GM21526 (cell line): ENCODE data around the gene NHP2.
"Not testable (repeated sequence)": the region's sequence is repeated elsewhere in the genome, so short reads cannot be mapped to it uniquely, and the experiment has no call there.

Experiments
- ATAC-seq: cut with Tn5 transposase; IDR thresholded peaks from one replicate; pipeline ENCODE4 v1.9.1; 2021; ENCODE audit warnings: moderate library complexity; ENCODE audit not compliant: unreplicated experiment, low FRiP score

The NHP2 gene

DNA sequence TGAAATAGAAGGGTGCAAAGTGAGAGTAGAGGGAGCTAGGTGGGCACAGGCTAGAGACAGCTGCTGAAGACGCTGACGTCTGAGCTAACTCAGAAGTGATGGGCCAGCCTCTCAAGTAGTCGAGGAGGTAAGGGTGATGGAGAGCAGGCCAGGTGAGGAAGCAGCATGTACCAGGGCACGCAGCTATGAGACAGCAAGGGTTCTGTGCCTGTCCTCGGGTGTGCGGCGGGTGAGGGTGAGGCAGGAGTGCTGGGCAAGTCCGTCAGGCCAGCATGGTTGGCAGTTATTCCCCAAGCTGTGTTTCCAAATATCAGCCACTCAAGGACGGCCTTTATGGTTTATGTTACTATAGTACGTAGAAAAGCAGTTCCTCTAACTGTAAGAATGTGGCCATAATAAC, 16.7 kb downstream of the NHP2 start:
- ATAC-seq: no peak

DNA sequence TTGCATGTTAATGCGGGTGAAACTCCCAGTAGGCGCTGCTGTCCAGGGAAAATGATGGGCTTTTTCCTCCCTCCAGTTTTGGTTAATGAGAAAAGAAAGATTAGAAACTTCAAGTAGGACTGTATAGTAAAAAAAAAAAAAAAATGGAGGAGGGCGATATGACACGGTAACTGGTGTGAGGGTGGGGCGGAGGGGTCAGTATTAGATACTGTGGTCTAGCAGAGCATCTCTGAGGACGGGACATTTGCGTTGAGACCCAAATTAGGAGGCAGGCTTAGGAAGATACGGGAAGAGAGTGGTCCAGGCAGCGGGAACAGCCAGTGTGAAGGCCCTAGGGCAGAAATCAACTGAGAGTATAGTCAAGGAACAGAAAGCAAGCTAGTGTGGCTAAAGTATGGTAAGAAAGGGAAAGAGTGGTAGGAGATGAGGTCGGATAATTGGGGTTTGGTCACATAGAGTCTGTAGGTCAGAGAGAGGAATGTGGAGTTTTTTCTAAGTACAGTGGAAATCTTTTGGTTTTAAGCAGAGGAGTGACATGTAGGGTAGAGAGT, 22.2 kb downstream of the NHP2 start:
- no peak for ATAC-seq

DNA sequence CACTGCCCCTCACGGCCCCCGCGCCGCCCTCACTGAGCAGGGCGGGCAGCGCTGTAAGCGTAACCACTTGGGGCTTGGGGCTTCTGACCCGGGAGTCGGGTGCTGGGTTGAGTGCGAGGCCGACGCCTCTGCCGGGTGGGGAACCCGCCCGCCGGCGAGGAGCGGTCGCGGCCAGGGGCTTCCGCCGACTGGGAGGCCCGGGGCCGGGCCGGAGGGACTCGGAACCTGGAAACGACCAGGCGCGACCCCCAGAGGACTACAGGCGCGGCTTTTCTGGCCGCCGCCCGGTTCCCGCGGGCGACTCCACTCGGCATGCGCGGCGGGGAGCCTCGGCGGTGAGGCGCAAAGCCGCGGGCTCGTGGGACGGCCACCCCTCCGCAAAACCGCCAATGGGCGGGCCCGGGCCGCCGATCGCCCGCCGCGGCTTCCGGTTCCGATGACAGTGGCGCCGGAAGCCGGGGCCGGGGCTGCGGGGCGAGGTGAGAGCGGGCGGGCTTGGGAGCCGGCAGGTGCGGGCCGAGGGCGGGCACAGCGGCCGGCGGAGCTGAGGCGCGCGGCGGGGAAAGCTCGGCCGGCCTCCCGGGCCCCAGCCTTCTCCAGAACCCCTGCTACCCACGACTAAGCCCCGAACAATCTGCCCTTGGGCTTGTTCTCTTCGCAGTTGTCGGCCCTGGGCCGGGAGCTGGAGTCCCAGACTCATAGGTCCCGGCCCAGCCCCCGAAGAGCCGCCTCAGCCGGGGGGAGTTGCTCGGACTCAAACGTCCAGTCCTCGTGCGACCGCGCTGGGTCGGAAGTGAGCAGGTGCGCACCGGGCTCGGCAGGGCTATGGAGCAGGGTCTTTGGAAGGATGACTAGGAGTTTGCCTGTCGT, 22.9 kb downstream of the NHP2 start, which contains the start of gene RMND5B:
Gene RMND5B (plus strand): TSS at position 439 of the 870 bp plus-strand sequence. CDS start 7,106 bp downstream, outside the sequence.
- peak; percentile 80 for ATAC-seq

DNA sequence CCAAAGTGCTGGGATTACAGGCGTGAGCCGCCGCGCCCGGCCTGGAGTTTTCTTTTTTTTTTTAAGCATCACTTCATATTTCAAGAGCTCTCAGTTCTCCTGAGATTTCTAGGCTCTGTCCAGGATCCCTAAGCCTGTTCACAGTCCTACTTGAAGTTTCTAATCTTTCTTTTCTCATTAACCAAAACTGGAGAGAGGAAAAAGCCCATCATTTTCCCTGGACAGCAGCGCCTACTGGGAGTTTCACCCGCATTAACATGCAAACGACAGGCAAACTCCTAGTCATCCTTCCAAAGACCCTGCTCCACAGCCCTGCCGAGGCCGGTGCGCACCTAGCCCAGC, 23.5 kb downstream of the NHP2 start:
- ATAC-seq: not testable (repeated sequence)

DNA sequence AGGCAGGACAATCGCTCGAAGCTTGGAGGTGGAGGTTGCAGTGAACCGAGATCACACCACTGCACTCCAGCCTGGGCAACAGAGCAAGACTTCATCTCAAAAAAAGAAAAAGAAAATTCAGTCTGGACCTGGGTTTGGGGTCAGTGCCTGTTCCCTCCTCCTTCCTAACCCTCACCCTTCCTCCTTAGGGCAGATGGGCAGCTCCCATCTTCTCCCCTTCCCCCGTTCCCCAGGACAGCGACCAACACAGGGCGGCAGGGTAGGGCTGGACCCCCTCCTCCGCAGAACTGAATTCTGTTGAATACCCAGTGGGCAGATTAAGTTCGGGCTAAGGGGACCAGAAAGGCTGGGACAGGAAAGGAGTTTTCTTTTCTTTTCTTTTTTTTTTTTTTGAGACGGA, 24.4 kb downstream of the NHP2 start:
- no peak for ATAC-seq

DNA sequence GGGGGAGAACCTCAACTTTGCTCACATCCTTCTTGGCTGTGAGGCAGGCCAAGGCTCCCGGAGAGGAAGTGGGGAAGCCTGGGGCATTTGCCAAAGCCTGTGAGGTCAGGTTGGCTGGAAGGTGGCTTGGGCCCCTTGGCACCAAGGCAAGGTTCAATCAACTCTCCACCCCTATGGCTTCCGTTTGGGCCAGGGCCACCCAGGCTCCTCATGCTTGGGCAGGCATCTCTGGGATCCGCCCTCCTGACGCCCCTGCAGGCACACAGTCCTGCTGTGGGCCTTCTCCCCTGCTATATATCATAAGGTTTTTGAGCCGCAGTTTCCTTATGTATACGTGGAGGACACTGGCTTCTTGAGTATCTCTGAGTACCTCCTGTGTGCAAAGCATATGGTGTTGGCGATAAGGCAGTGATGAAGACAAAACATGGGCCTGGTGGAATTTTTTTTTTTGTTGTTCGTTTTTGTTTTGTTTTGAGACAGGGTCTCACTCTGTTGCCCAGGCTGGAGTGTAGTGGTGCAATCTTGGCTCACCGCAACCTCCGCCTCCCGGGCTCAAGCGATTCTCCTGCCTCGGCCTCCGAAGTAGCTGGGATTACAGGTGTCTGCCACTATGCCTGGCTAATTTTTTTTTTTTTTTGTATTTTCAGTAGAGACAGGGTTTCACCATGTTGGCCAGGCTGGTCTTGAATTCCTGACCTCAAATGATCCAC, 26.2 kb downstream of the NHP2 start:
- not testable (repeated sequence) for ATAC-seq

DNA sequence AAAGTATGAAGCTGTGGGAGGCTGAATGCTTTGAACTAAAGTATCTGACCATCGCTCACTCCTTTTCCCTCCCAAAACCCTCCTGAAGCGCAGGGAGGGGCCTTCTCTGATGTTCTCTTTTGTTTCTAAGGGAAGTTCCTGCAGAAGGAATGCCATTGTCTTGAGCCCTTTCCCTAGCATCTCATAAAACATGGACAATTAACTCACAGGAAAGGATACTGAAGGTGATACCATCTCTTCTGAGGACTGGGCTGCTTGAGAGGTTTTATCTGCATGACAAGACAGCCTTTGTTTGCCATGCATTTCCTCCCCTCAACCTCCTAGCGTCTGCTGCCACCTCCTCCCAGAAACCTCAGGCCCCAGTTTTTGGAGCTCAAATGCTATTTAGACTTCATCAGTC, 27.1 kb downstream of the NHP2 start:
- ATAC-seq: no peak

DNA sequence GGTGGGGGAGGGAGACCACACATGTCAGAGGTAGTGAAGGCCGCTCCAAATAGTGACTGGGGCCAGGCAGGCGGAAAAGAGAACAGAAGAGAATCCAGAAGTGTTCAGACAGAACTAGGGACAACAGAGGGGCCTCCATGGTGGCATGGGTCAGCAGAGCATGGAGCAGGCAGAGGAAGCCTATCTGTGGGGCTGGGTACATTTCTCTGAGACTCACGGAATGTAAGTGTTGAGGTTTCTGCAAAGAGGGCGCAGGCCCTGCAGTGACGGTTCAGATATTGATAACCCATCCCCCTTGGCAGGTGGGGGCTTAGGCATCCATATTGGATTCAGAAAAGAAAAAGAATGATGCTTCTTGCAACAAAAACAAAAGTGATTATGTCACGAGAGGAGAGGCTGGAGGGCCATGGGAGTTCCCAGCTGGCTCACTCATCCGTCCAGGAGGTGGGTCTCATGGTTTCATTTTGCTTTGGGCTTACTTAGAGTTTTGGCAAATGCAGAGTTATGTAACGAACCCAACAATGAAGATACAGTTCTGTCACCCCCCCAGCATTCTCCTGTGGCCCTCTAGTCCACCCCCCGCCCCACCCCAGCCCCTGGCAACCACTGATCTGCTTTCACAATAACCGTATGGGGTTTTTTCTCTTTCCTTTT, 28.3 kb downstream of the NHP2 start:
- no peak for ATAC-seq

DNA sequence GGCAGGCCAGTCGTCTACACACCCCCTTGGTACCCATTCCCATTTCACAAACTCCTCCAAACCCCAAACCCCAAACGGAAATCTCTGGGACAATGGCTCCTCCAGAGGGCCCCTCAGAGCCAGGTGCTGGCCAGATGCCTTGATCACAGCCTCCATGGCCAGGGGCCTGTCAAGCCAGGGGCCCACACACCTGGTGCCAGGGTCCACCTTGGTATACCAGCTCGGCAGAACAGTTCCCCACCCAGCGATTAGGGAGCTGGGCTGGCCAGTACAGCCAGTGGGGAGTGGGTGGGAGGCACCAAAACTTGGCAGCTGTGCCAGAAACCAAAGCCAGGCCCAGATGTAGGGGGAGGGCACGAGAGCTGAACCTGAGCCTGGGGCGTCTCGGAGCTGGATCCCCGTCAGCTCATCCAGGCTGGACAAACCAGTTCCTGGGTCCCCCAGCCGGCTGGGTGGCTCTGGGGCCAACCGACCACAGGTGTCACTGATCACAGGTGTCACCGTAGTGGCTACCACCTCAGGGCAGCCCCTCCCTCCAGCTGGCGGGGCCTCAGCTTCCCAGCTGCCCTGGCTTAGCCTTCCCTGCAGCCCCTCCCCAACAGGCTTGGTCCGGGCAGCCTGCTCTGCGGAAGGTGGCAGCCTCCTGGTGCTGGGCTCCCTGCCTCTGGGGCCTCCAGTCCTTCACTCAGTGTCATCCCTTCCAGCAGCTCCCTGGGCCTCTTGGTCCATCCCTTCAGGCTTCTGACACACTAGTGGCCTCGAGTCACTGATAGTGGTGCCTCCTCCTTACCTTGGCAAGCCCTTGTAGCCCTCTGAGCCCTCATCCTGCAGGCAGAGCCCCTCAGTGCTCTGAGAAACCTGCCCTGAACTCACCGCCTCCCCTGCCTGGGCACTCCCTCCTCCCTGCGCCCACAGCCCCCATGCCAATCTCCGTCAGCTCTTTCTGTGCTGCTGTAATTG, 29.4 kb downstream of the NHP2 start:
- no peak for ATAC-seq

DNA sequence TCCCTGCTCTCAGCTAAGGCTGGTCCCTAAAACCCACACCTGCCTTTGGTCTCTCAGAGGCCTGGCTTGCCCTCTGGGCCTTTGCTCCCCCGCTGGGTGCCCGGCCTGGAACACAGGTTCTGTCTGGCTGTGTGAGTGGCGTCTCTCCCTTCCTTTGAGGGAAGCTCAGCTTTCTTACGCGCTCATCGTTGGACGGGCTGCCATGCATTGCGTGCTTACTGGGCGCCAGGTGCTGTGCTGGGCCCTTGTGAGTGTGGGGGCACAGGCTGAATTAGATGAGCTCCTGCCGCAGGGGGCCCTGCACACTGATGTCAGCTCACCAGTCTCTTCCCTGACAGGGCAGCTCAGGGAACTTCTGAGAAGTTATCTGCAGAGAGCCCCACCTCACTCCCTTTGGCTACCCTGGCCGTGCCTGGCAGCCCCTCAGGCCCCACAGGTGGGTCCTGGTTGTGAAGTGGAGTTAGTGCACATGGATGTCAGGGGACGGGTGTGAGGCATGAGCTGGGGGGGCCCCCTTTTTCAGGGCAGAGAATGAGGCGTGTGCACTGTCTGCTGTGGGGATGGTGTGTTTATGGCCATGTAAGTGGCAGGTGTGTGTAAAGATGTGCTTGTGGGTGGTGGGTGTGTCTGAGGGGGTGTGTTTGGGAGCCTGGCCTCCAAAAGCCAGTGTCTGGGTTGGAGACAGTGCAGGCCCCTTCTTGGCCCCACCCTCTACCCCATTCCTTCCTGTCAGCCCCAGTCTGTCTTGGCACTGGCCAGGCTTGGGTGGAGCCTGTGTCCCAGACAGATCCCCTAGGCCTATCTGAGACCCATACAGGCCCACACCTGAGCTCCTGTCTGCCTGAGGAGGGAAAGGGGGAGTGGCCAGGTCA, 30.4 kb downstream of the NHP2 start:
- no peak for ATAC-seq

DNA sequence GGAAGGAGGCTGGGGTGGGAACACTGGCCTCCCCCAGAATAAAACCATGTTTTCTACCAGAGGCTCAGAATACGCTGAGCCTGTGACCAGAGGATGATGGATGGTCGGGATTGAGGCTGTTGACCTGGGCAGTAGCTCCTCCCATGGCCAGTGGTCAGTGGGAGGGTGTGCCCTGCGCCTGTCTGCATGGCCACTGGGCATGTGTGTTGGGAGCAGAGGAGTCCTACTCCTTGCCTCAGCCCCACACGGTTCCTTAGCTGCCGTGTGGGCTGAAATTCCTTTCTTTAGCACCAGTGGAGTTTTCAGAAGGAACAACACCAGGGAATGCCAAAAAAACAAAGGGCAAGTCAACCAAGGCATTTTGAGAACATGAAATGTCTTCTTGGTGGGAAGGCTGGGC, 31.3 kb downstream of the NHP2 start:
- ATAC-seq: no peak

DNA sequence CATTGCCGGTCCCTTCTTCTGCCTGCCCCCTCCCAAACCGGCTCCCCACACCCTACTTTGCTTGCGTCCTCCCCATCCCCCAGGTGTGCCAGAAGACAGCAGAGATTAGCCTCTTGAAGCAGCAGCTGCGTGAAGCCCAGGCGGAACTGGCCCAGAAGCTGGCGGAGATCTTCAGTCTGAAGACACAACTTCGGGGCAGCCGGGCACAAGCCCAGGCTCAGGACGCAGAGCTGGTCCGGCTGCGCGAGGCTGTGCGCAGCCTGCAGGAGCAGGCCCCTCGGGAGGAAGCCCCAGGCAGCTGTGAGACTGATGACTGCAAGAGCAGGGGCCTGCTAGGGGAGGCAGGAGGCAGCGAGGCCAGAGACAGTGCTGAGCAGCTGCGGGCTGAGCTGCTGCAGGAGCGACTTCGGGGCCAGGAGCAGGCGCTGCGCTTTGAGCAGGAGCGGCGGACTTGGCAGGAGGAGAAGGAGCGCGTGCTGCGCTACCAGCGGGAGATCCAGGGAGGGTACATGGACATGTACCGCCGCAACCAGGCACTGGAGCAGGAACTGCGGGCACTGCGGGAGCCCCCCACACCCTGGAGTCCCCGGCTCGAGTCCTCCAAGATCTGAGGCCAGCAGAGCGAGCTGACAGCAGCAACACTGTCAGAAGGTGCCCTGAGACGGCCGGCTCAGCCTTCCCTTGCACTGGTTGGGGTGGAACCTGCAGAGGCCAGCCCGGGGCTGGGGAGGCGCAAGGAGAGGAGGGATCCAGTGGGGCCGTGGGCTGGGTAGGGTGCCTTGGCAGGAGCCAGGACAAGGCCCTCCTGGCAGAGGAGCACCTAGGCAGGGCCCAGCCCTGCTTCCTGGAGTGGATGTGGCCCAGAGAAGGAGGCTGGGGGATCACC, 32.1 kb downstream of the NHP2 start:
- ATAC-seq: no peak

DNA sequence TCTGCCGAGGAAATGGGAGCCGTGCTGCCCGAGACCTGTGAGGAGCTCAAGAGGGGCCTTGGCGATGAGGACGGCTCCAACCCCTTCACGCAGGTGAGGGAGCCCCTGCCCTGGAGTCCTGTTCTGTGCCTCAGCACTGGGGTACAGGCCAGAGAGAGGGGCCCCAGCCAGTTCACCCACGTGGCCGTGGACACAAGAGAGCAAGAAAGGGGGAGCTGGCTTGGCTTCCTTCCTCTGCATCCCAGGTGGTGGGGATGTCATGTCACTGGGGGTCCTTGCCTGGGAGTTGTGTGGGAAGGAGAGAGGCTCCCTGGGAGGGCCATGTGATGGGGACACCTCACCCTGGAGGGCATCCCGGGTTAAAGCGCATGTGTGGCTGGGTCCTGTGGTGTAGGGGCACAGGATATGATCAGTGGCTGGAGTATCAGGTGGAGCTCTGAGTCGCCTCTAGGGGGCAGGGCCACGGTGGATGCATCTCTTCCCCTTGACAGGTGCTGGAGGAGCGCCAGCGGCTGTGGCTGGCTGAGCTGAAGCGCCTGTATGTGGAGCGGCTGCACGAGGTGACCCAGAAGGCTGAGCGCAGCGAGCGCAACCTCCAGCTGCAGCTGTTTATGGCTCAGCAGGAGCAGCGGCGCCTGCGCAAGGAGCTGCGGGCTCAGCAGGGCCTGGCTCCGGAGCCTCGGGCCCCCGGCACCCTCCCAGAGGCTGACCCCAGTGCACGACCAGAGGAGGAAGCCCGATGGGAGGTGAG, 32.9 kb downstream of the NHP2 start:
- peak; percentile 78 for ATAC-seq

DNA sequence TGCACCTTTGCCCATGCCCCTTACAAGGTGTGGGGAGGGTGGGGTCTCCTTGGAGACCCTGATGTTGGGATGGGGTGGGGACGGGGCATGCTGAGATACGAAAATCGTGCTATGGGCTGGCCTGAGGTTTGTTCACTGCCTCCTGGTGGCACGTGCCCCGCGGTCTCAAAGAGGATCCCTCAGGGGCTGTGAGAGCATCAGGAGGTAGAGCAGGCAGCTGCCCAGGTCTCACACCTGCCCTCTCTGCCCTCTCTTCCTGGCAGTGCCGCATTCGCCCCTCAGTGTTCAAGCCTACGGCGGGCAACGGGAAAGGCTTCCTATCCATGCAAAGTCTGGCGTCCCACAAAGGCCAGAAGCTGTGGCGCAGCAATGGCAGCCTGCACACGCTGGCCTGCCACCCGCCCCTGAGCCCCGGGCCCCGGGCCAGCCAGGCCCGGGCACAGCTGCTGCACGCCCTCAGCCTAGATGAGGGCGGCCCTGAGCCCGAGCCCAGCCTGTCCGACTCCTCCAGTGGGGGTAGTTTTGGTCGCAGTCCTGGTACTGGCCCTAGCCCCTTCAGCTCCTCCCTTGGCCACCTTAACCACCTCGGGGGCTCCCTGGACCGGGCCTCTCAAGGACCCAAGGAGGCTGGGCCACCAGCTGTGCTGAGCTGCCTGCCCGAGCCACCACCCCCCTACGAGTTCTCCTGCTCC, 33.6 kb downstream of the NHP2 start:
- ATAC-seq: no peak

DNA sequence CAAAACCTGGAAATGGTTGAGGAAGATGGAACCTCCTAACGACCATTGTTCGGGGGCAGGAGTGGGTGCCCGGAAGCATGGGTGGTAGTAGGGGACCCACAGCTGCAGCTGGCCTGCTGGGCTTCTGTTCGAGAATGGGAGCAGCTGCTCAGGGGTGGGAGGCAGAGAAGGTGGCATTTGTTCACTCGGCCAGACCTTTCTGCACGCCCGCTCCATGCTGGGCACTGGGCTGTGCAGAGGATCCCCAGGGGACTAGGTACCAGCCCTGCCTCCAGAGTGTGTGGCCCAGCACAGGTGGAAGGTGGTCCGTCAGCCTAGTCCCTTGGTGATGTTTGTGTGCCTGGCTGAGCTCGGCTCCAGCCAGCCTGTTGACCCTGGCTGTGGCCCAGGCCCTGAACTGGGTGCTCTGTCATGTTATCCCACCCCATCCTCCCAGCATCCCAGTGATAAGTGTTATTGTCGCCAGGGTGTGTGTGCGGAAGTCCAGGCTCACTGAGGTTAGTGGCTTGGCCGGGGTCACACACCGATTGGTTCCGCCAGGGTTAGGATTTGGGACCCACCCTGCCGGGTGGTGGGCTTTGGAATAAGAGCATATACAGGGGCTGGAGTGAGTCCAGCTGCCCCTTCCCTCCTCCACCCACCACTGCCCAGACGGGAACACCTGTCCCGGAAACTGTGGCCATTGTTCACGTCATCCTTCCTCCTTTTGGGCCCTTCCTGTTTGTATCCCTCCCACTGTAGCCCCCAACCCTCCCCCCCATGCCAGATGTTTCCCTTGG, 35.6 kb downstream of the NHP2 start:
- no peak for ATAC-seq
